Coronary artery (tissue), 2 donors: ENCODE measurements around the gene CYP3A4.
"Not testable (repeated sequence)": the region's sequence is repeated elsewhere in the genome, so short reads cannot be mapped to it uniquely, and the experiment has no call there.

ENCODE experiments used
- DNase-seq: peaks from one replicate; pipeline ENCODE4 v3.0.0-alpha.2; 2017; ENCODE audit warnings: low spot score
- H3K27ac ChIP-seq, 2 donors: fragments of 200-600 bp; sonication (generic); one replicate each; pipeline ENCODE4 v1.5.1; 2016 to 2019
- H3K4me3 ChIP-seq: fragments of 200-600 bp; sonication (generic); 2 replicates; pipeline ENCODE4 v1.5.1; 2016; ENCODE audit warnings: mild to moderate bottlenecking, moderate library complexity
- TF ChIP-seq, protein P1 (sequence below): fragments of 200-600 bp; sonication (generic); IDR thresholded peaks from one replicate; pipeline ENCODE4 v1.5.1; 2019; ENCODE audit warnings: antibody characterized with exemption

Gene CYP3A4

DNA sequence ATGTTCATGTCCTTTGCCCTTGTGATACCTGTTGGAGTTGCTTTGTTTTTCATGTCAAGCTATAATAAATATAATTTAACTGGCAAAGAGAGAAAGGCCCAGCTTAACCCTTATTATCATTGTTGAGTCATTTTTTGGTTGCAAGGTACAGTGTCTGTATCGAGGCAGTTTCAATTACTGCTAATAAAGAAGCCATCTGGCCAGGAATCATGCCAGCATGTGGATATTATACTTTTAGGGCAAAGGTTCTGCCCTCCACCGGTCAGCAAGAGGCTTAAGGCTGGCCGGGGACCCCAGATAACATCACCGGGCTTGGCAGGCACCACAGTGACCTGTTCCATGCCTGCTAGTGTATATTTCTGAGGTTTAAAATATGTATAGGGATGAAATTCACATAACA, 9.0 kb upstream of the CYP3A4 start:
- no peak overlapping the region for H3K4me3 ChIP-seq
- TF ChIP-seq, protein P1, sequence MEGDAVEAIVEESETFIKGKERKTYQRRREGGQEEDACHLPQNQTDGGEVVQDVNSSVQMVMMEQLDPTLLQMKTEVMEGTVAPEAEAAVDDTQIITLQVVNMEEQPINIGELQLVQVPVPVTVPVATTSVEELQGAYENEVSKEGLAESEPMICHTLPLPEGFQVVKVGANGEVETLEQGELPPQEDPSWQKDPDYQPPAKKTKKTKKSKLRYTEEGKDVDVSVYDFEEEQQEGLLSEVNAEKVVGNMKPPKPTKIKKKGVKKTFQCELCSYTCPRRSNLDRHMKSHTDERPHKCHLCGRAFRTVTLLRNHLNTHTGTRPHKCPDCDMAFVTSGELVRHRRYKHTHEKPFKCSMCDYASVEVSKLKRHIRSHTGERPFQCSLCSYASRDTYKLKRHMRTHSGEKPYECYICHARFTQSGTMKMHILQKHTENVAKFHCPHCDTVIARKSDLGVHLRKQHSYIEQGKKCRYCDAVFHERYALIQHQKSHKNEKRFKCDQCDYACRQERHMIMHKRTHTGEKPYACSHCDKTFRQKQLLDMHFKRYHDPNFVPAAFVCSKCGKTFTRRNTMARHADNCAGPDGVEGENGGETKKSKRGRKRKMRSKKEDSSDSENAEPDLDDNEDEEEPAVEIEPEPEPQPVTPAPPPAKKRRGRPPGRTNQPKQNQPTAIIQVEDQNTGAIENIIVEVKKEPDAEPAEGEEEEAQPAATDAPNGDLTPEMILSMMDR, result no peak
- H3K27ac ChIP-seq, result no peak overlapping the region
- DNase-seq, result no peak

DNA sequence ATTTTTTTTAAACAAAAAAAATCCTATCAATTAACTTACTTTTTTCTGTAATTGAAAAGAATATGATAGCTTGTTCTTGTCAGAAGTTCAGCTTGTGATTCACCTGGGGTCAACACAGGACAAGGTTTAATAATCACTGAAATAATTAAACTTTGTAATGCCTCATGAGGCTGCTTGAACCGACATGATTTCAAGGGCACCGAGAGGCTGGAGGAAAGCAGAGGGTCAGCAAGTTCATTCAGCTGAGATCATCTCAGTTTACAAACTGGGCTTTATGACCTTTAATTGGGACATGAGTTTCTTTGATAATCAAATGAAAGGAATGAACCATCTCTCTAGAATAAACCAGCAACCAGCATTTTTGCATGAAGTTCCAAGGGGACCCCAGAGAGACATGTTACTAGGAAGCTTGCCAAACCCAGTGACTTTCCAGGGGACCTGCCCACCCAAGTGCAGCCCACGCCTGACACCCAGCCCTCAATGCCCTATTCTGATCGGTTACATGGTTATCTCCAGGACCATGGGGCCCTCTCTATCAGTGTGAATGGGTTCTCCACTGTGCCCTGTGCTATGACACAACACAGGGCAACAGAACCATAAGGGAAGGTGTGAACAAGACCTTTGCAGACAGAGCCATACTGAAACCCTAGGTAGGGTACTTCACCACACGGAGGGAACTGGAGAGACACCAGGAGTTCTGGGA, 7.8 kb upstream of the CYP3A4 start:
- no peak for DNase-seq

DNA sequence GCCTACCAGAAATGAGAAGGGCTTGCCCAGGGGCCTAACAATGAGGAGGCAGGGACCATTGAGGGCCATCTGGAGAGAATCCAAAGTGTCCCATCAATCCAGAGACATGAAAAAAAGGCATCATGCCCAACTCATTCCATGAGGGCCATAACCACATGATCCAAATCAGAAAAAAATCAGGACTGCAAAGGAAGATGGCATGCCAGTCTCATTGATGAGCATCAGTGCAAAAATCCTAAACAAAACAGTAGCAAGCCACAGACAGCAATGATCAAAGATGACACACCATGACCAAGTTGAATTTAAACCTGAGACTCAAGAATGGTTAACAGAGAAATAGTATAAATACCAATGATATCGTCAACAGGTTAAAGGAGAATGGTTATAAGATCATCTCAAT, 7.0 kb upstream of the CYP3A4 start:
- TF ChIP-seq, protein P1, result no peak
- no peak overlapping the region for H3K27ac ChIP-seq
- DNase-seq, result no peak
- no peak overlapping the region for H3K4me3 ChIP-seq

More for the DNA sequence above, 7.8 kb upstream of the CYP3A4 start:
- TF ChIP-seq, protein P1, result no peak
- Histone ChIP-seq H3K4me3 (no peak overlapping the region), H3K27ac (no peak overlapping the region)

DNA sequence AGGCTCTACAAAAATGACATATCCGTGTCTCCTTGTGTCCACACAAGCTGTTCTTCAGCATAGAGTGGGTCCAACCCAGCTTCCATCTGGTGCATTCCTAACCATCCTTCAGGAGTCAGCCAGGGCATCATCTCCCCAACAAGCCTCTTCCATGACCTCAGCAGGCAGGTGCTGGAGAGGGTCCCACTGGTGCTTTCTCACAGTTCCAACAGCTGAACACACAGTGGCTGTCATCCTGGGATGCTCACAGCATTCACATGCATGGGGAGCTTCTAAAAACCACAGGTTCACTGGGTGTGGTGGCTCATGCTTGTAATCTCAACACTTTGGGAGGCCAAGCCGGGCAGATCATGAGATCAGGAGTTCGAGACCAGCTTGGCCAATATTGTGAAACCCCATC, 6.4 kb upstream of the CYP3A4 start:
- Histone ChIP-seq H3K4me3 (no peak overlapping the region), H3K27ac (no peak overlapping the region)
- no peak for DNase-seq
- TF ChIP-seq, protein P1, result no peak

DNA sequence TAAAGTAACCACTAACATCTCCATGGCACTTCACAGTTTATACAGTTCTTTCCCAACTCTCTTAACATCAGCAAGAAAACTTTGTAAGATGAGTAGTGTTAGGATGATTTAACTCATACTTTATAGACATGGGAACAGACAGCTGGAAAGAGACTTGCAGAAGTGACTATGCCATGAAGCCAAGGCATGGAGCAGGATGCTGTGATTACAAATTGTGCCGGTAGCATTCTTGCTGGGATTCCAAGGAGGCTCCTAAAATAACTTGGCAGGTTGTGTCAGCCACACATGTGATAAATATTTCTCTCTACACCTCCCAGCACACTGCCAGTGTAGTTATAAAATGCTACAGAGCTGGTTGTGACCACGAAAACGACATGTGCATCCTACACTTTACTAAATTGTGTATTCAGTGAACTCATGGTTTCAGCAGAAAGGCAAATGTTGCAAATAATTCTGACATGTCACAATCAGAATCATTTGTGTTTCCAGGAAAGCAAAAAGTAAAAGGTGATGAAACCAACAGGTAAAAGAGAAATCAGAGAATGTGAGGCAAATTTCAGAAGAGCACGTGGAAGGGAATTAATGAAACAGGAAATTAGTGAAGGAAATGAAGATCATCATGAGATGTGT, 5.6 kb upstream of the CYP3A4 start:
- no peak overlapping the region for H3K4me3 ChIP-seq
- no peak overlapping the region for H3K27ac ChIP-seq
- TF ChIP-seq, protein P1, result no peak
- DNase-seq, result no peak

DNA sequence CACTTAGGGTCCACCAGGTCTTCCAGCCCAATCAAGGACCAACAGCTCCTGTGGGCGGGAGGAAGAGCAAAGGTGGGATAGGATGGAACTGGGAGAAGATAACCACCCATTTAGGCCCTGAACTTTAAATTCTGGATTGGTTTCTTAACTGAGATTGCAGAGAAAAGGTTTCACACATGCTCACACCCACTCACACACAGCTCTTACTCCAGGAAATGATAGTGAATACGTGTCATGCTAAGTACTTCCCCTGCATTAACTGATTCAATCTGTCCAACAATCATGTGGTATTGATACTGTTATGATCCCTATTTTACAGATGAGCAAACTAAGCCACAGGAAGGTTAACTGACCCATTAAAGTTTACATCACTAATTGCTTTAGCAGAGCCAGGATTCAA, 4.6 kb upstream of the CYP3A4 start:
- no peak for DNase-seq
- no peak overlapping the region for H3K4me3 ChIP-seq
- H3K27ac ChIP-seq, result no peak overlapping the region
- TF ChIP-seq, protein P1, result no peak

DNA sequence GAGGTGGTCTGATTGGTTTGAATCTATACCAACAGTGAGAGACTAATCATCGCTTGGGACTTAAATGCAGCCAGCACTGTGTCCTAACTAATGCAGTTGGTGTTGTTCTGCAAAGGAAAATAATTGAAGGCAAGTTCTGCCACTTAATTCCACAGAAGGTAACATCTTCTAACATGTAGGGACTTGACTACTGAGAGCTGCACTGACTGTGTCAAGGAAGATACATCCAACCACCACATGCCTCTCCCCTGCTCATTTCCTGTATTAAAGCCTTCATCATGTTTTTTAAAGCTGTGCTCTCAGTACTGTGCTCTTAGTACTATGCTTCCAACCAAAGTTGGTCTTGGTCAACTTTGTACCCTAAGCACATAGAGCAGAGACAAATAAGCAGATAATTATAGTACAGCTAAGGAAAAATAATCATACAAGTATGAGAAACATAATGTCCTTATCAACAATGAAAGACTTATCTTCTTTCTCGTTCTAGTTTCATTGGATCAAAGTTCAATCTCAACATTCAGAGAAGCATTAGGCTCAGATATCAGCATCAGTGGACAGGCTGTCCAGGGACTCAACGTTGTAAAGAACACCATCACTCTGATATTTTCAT, 2.8 kb upstream of the CYP3A4 start:
- no peak overlapping the region for H3K27ac ChIP-seq
- TF ChIP-seq, protein P1, result no peak
- H3K4me3 ChIP-seq, result no peak overlapping the region
- DNase-seq, result no peak

DNA sequence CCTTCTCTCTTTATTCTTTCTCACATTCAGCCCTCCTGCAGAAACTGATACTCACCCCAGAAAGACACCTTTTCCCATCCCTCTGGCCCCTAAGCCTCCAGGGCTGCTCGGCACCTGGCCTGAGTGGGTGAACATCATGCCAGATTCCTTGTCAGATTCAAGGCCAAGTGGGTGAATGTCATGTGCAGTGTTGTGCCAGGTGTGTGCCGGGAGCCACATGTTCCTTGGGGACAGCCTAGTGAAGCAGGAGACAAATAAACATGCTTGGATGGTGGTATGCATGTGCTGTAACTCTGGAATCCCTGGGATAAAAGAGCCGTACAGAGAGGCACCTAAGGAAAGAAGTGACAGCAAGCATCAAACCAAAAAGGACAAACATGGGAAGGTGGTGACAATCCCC, 1.7 kb upstream of the CYP3A4 start:
- H3K4me3 ChIP-seq, H3K27ac ChIP-seq, DNase-seq: not testable (repeated sequence)
